ENCODE results near the gene NEK6.

NEK6 gene

DNA sequence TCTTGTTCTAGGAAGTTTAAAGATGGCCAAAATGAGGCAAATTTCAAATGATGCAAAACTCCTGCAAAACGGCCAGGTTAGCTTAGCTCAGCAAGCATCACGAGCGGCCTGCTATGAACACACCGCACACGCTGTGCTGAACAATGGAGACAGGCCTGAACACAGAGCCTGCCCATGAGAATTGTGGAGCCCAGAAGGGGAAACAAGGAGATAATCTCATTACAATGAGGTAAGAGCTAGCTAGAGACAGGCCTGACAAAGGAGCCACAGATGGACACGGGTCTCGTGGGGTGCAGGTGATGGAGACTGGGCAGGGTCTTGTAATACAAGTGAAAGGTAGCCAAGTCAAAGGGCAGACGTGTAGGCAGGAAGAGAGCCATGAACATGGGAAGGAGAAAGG, 107.3 kb downstream of the NEK6 start:
- H3K79me2 ChIP-seq (ENCODE audit: insufficient read depth, low read length), result peaks cover 88% of the 10 kb centered on the region

GRCh38 chr9:124366476-124367220, 108.9 kb downstream of the NEK6 start:
- Histone ChIP-seq H3K4me3 (ENCODE audit: low read depth in 1 of 2, low read length in 2 of 2) (no peak overlapping the region), H3K9me3 (ENCODE audit: insufficient read depth, low read length, severe bottlenecking) (no peaks in the 10 kb centered on the region), H3K27me3 (ENCODE audit: insufficient read depth, low read length, poor library complexity) (no peaks in the 10 kb centered on the region), H4K20me1 (ENCODE audit: insufficient read depth, low read length) (peaks cover 75% of the 10 kb centered on the region), H3K4me1 (ENCODE audit: insufficient read depth, low read length) (no peaks in the 10 kb centered on the region), H3K9ac (ENCODE audit: low read depth, low read length) (no peak overlapping the region), H3K4me2 (ENCODE audit: insufficient read depth, low read length) (no peak overlapping the region), H2AFZ (ENCODE audit: low read depth, low read length) (no peak overlapping the region), H3K79me2 (ENCODE audit: insufficient read depth, low read length) (peaks cover 87% of the 10 kb centered on the region), H3K36me3 (ENCODE audit: insufficient read depth, low read length) (peaks cover 7% of the 10 kb centered on the region; the same call in 1 of the 2 replicates), H3K27ac (ENCODE audit: low read length) (no peak overlapping the region)
- no peak for DNase-seq
- ATAC-seq (ENCODE audit: insufficient read depth, low read depth), result no peak
- no peak for TF ChIP-seq EZH2 (IDR thresholded peaks at IDR 0.05; ENCODE audit: borderline replicate concordance, low read depth, low read length, severe bottlenecking)
- TF ChIP-seq CTCF (IDR thresholded peaks at IDR 0.05; ENCODE audit: borderline replicate concordance, extremely low read depth, low read length, poor library complexity, severe bottlenecking), result no peak

More for the DNA sequence above, 107.3 kb downstream of the NEK6 start:
- no peaks in the 10 kb centered on the region for H3K4me1 ChIP-seq (ENCODE audit: insufficient read depth, low read length)
- H3K27ac ChIP-seq (ENCODE audit: low read length), result no peak overlapping the region
- H3K9ac ChIP-seq (ENCODE audit: low read depth, low read length), result no peak overlapping the region
- TF ChIP-seq EZH2 (IDR thresholded peaks at IDR 0.05; ENCODE audit: borderline replicate concordance, low read depth, low read length, severe bottlenecking) (no peak), CTCF (IDR thresholded peaks at IDR 0.05; ENCODE audit: borderline replicate concordance, extremely low read depth, low read length, poor library complexity, severe bottlenecking) (no peak)
- H2AFZ ChIP-seq (ENCODE audit: low read depth, low read length), result no peak overlapping the region
- no peak overlapping the region for H3K4me2 ChIP-seq (ENCODE audit: insufficient read depth, low read length)
- peaks cover 77% of the 10 kb centered on the region for H4K20me1 ChIP-seq (ENCODE audit: insufficient read depth, low read length)
- H3K4me3 ChIP-seq (ENCODE audit: low read depth in 1 of 2, low read length in 2 of 2), result no peak overlapping the region
- no peaks in the 10 kb centered on the region for H3K9me3 ChIP-seq (ENCODE audit: insufficient read depth, low read length, severe bottlenecking)
- DNase-seq (no peak), ATAC-seq (ENCODE audit: insufficient read depth, low read depth) (no peak)
- H3K27me3 ChIP-seq (ENCODE audit: insufficient read depth, low read length, poor library complexity), result no peaks in the 10 kb centered on the region
- peaks cover 7% of the 10 kb centered on the region; the same call in 1 of the 2 replicates for H3K36me3 ChIP-seq (ENCODE audit: insufficient read depth, low read length)

GRCh38 chr9:124368692-124369091, 110.9 kb downstream of the NEK6 start:
- H4K20me1 ChIP-seq (ENCODE audit: insufficient read depth, low read length), result peaks cover 79% of the 10 kb centered on the region

More at GRCh38 chr9:124368692-124369091, 110.9 kb downstream of the NEK6 start:
- Histone ChIP-seq H3K36me3 (ENCODE audit: insufficient read depth, low read length) (peaks cover 7% of the 10 kb centered on the region; the same call in 1 of the 2 replicates), H3K79me2 (ENCODE audit: insufficient read depth, low read length) (peaks cover 88% of the 10 kb centered on the region), H2AFZ (ENCODE audit: low read depth, low read length) (no peak overlapping the region), H3K4me1 (ENCODE audit: insufficient read depth, low read length) (no peaks in the 10 kb centered on the region), H3K4me2 (ENCODE audit: insufficient read depth, low read length) (no peak overlapping the region), H3K27ac (ENCODE audit: low read length) (no peak overlapping the region), H3K9ac (ENCODE audit: low read depth, low read length) (no peak overlapping the region), H3K27me3 (ENCODE audit: insufficient read depth, low read length, poor library complexity) (no peaks in the 10 kb centered on the region), H3K9me3 (ENCODE audit: insufficient read depth, low read length, severe bottlenecking) (no peaks in the 10 kb centered on the region), H3K4me3 (ENCODE audit: low read depth in 1 of 2, low read length in 2 of 2) (no peak overlapping the region)
- ATAC-seq (ENCODE audit: insufficient read depth, low read depth), result no peak
- no peak for TF ChIP-seq EZH2 (IDR thresholded peaks at IDR 0.05; ENCODE audit: borderline replicate concordance, low read depth, low read length, severe bottlenecking)
- TF ChIP-seq CTCF (IDR thresholded peaks at IDR 0.05; ENCODE audit: borderline replicate concordance, extremely low read depth, low read length, poor library complexity, severe bottlenecking), result no peak
- DNase-seq, result no peak
